Suprapubic skin (tissue), 3 donors: ENCODE data around the gene SS18L1.

Experiments used
- EP300 ChIP-seq: sonication (generic); formaldehyde crosslinking; IDR thresholded peaks from one replicate; pipeline ENCODE4 v1.6.1; 2017; ENCODE audit warnings: antibody characterized with exemption
- POLR2A ChIP-seq, 2 donors: fragments of 450-650 bp; IDR thresholded peaks; one replicate each; pipeline ENCODE4 v1.6.1; 2017; ENCODE audit warnings: antibody characterized with exemption in 2 of 2, mild to moderate bottlenecking in 2 of 2, moderate library complexity in 2 of 2
- TF ChIP-seq, protein P1 (sequence below), 2 donors: fragments of 200-600 bp in 1 of 2; fragments of 450-650 bp in 1 of 2; sonication (generic) in 1 of 2; IDR thresholded peaks; one replicate each; pipeline ENCODE4 v1.5.1; 2016 to 2019; ENCODE audit warnings: antibody characterized with exemption in 2 of 2, mild to moderate bottlenecking in 1 of 2, moderate library complexity in 1 of 2

- TF ChIP-seq, protein P1, sequence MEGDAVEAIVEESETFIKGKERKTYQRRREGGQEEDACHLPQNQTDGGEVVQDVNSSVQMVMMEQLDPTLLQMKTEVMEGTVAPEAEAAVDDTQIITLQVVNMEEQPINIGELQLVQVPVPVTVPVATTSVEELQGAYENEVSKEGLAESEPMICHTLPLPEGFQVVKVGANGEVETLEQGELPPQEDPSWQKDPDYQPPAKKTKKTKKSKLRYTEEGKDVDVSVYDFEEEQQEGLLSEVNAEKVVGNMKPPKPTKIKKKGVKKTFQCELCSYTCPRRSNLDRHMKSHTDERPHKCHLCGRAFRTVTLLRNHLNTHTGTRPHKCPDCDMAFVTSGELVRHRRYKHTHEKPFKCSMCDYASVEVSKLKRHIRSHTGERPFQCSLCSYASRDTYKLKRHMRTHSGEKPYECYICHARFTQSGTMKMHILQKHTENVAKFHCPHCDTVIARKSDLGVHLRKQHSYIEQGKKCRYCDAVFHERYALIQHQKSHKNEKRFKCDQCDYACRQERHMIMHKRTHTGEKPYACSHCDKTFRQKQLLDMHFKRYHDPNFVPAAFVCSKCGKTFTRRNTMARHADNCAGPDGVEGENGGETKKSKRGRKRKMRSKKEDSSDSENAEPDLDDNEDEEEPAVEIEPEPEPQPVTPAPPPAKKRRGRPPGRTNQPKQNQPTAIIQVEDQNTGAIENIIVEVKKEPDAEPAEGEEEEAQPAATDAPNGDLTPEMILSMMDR (IDR thresholded peaks at IDR 0.05), result no peak
- TF ChIP-seq POLR2A (IDR thresholded peaks at IDR 0.05) (no peak), EP300 (no peak)
Measured at GRCh38 chr20:62176866-62177265, 33.3 kb downstream of the SS18L1 start.
